HepG2 (cell line): ENCODE data around the gene VPREB3. TPM values are rescaled to one million over a fixed set of nuclear protein-coding genes. Genes with fewer than 3 reads are reported as not detected.

Experiments used
- ARID4A ChIP-seq: sonication (generic); formaldehyde crosslinking; IDR thresholded peaks from 2 replicates; pipeline ENCODE4 v1.5.0; 2020; ENCODE audit warnings: mild to moderate bottlenecking, missing genetic modification reagents, borderline replicate concordance
- ETV5 ChIP-seq: IDR thresholded peaks from 2 replicates; pipeline ENCODE4 v1.6.1; 2018; ENCODE audit warnings: missing biosample characterization, missing genetic modification reagents, inconsistent platforms, borderline replicate concordance
- HIC2 ChIP-seq: sonication (generic); formaldehyde crosslinking; IDR thresholded peaks from 2 replicates; pipeline ENCODE4 v1.9.0; 2022; ENCODE audit warnings: low read depth, missing genetic modification reagents
- IRF9 ChIP-seq: sonication (generic); formaldehyde crosslinking; IDR thresholded peaks from 2 replicates; pipeline ENCODE4 v1.8.0; 2022; ENCODE audit warnings: missing genetic modification reagents, mild to moderate bottlenecking, borderline replicate concordance
- PHF20 ChIP-seq: sonication (generic); formaldehyde crosslinking; IDR thresholded peaks from 2 replicates; pipeline ENCODE4 v1.5.0; 2020; ENCODE audit warnings: mild to moderate bottlenecking, missing genetic modification reagents
- REL ChIP-seq: sonication (generic); formaldehyde crosslinking; conservative IDR thresholded peaks from 2 replicates; pipeline ENCODE4 v1.8.0; 2022; ENCODE audit warnings: mild to moderate bottlenecking, missing genetic modification reagents, moderate library complexity
- REPIN1 ChIP-seq: sonication (generic); formaldehyde crosslinking; IDR thresholded peaks from 2 replicates; pipeline ENCODE4 v1.8.0; 2022; ENCODE audit warnings: missing genetic modification reagents, low read depth, mild to moderate bottlenecking, borderline replicate concordance
- SMAD3 ChIP-seq: sonication (generic); formaldehyde crosslinking; IDR thresholded peaks from 2 replicates; pipeline ENCODE4 v1.4.0; 2020; ENCODE audit warnings: missing genetic modification reagents
- ZBTB14 ChIP-seq: sonication (generic); formaldehyde crosslinking; IDR thresholded peaks from 2 replicates; pipeline ENCODE4 v1.4.0; 2020; ENCODE audit warnings: missing genetic modification reagents
- ZNF225 ChIP-seq: sonication (generic); formaldehyde crosslinking; IDR thresholded peaks from 2 replicates; pipeline ENCODE4 v1.4.0; 2020; ENCODE audit warnings: mild to moderate bottlenecking, missing genetic modification reagents
- ZNF280D ChIP-seq: sonication (generic); formaldehyde crosslinking; IDR thresholded peaks from 2 replicates; pipeline ENCODE4 v1.5.1; 2020; ENCODE audit warnings: mild to moderate bottlenecking, missing genetic modification reagents
- ZNF616 ChIP-seq: sonication (generic); formaldehyde crosslinking; IDR thresholded peaks from 2 replicates; pipeline ENCODE4 v1.5.0; 2020; ENCODE audit warnings: low read depth, mild to moderate bottlenecking, missing genetic modification reagents
- ZZZ3 ChIP-seq: sonication (generic); formaldehyde crosslinking; IDR thresholded peaks from 2 replicates; pipeline ENCODE4 v1.4.0; 2020; ENCODE audit warnings: missing genetic modification reagents, mild to moderate bottlenecking, borderline replicate concordance
- polyA plus RNA-seq, 8 experiments: library from polyadenylated mRNA; depleted of rRNA in 3 of 8; stranded (reverse) in 7 of 8; unstranded in 1 of 8; fragments of >200 nt; fragmentation: Illumina TruSeq in 4 of 8; extraction: Trizol in 4 of 8; gene quantifications; 2 replicates each; pipeline versions ENCODE4 v1.2.1 to v1.2.3, GENCODE V29; 2011 to 2016; ENCODE audit warnings: low read depth in 4 of 8, missing spikeins in 1 of 8, mixed read lengths in 1 of 8; ENCODE audit not compliant: insufficient read depth in 1 of 8
- total RNA-seq, 5 experiments: library from RNA; depleted of rRNA; stranded (reverse); fragments of >200 nt; fragmentation: Illumina TruSeq; extraction: Trizol; gene quantifications; 2 replicates each; pipeline ENCODE4 v1.2.3, GENCODE V29; 2016; ENCODE audit warnings: low read depth in 1 of 5

VPREB3 gene
- total and polyA plus RNA-seq, 2 of the 13 experiments (the other 11 are each of a cell fraction or from before 2014, with no cell fraction given) = 0.22 TPM; not detected in 1

GRCh38 chr22:23767673-23768548 is 13.7 kb upstream of the VPREB3 start, which contains the start of gene CHCHD10 (continued):
- TF ChIP-seq ZZZ3 = peak; percentile 51; the same call in 1 of the 2 replicates
- TF ChIP-seq REPIN1 = peak; percentile 78; the same call in 1 of the 2 replicates
- peak; percentile 87 for TF ChIP-seq ARID4A (CRISPR knock-in tag)
- TF ChIP-seq ZNF280D = no peak; the same call in none of the 2 replicates
- peak; percentile 81; the same call in 1 of the 2 replicates for TF ChIP-seq REL (CRISPR knock-in tag)
- 0 out of 2 replicates have a peak, but pooled peaks have one; percentile 63 for TF ChIP-seq ZNF616 (CRISPR knock-in tag)
- no peak for TF ChIP-seq ETV5 (CRISPR knock-in tag)
- peak; percentile 3; the same call in 1 of the 2 replicates for TF ChIP-seq ZNF225 (CRISPR knock-in tag)
- TF ChIP-seq PHF20 (CRISPR knock-in tag) = peak; percentile 56
- peak; percentile 56; the same call in 1 of the 2 replicates for TF ChIP-seq SMAD3
- peak; percentile 86; the same call in 1 of the 2 replicates for TF ChIP-seq IRF9
- TF ChIP-seq ZBTB14 (CRISPR knock-in tag) = no peak; the same call in 1 of the 2 replicates
- TF ChIP-seq HIC2 (CRISPR knock-in tag) = peak; percentile 85; the same call in 1 of the 2 replicates
